Measurements from ENCODE around the gene NAT9.

GRCh38 chr17:74752822-74753401 lies 23.2 kb downstream of the NAT9 start:
- TF ChIP-seq CTCF (IDR thresholded peaks at IDR 0.05) (no peak), RNF2 (IDR thresholded peaks at IDR 0.05; ENCODE audit: borderline replicate concordance, low read depth) (no peak), USF2 (IDR thresholded peaks at IDR 0.05) (no peak), MAFK (IDR thresholded peaks at IDR 0.05; ENCODE audit: partially characterized antibody) (no peak)

Data from A549 (cell line).